ENCODE measurements around the gene TTC14.
"Not testable (repeated sequence)": the region's sequence is repeated elsewhere in the genome, so short reads cannot be mapped to it uniquely, and the experiment has no call there.

TTC14 gene

DNA sequence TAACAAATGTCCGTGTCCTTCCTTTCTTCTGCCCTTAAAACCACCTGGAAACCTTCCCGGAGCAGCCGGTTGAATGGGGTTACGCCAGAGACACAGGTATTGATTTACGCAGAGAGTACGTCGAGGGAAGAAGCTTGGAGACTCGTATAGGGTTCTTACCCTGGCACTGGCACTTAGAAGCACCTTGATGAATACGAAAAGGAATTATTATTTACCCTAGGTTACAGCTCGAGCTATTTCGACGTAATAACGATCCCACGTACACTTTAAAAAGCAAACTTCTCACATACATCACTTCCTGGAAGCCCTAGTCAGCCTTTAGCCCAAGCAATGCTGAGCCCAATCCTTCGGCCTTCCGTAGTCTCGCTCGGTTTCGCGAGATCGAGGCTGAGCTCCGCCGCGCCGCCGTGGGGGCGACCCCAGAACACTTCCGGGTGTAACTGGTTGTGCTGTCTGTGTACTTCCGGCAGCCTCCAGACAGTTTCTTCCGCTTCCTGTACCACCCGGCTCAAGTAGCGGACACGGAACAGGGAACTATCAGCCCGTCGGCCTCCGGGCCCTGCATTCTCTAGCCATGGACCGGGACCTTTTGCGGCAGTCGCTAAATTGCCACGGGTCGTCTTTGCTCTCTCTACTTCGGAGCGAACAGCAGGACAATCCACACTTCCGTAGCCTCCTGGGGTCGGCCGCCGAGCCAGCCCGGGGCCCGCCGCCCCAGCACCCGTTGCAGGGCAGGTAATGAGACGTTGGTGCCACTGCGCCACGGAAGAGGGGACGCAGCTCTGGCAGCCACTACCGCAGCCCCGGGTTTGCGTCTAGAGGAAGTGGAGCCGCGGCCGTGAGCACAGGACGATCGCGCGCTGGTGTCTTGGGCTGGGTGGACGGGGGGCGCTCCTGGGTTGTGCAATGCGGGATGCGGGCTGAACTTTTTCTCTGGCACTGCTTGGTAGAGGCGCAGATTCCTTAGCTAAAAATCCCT, at the start of gene TTC14:
Gene TTC14 (plus strand): TSS at position 476 of the 979 bp plus-strand sequence. CDS start 99 bp downstream, at position 575.
- DNase-seq = peak; percentile 91

- DNase-seq = no peak
These were observed 38.6 kb upstream of the TTC14 start for GRCh38 chr3:180563406-180563805.

GRCh38 chr3:180564676-180565075, 37.3 kb upstream of the TTC14 start:
- no peak for DNase-seq

- no peak for DNase-seq
These were observed 31.7 kb upstream of the TTC14 start for GRCh38 chr3:180570238-180570637.

DNA sequence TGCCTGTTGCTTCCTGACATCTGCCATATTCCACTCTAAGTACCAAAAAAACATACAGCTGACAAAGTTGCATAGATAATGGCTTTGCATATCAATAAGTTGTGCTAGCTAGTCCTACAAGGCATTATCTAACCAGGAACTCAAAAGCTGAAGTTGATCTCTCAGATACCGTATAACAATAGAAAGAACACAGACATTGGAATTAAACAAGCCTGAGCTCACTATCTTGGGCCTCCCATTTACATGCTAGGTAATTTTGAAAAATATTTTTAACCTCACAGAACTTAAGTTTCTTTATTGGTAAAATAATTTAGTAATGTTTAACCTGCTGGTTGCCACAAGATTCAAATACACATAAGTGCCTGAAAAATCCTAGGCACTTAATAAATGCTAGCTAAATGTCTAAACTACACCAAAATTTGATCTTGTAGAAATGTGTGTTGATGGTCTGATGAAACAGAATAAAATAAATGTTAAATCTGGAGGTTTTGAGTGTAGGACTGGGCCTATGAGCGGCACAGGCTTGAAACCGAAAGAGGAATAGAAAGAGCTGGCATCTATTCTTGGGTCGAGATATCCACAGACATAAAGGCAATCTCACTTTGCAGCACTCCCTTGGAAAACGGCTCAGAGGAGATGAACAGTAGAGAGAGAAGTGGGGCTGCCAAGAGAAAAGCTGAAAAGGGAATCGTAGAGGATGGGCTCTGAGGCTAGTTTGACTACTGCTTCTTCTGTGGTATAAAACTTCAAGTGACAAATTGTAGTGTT, 29.9 kb upstream of the TTC14 start:
- DNase-seq = no peak

DNA sequence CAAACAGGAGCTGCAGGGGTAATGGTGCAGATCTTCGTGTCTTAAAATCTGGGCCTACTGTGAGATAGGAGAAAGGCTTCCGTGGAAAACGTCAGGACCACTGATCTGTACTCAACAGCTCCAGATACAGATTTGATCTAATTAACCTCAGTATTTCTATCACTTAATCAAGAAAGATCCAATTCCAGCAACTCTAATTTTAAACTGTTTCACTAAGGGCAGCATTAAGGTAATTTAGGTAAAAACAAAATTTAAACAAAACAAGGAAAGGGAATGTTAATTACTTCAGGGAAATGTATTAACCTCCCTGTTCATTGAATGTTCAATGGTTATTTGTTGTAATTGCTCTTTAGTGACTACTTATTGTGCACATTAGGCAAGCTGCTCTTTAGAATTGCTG, 26.4 kb upstream of the TTC14 start:
- DNase-seq = no peak

GRCh38 chr3:180580934-180581333, 21.0 kb upstream of the TTC14 start:
- no peak for DNase-seq

GRCh38 chr3:180590396-180590795, 11.6 kb upstream of the TTC14 start:
- DNase-seq = no peak

- not testable (repeated sequence) for DNase-seq
These were observed 8.3 kb upstream of the TTC14 start for GRCh38 chr3:180593631-180594030.

DNA sequence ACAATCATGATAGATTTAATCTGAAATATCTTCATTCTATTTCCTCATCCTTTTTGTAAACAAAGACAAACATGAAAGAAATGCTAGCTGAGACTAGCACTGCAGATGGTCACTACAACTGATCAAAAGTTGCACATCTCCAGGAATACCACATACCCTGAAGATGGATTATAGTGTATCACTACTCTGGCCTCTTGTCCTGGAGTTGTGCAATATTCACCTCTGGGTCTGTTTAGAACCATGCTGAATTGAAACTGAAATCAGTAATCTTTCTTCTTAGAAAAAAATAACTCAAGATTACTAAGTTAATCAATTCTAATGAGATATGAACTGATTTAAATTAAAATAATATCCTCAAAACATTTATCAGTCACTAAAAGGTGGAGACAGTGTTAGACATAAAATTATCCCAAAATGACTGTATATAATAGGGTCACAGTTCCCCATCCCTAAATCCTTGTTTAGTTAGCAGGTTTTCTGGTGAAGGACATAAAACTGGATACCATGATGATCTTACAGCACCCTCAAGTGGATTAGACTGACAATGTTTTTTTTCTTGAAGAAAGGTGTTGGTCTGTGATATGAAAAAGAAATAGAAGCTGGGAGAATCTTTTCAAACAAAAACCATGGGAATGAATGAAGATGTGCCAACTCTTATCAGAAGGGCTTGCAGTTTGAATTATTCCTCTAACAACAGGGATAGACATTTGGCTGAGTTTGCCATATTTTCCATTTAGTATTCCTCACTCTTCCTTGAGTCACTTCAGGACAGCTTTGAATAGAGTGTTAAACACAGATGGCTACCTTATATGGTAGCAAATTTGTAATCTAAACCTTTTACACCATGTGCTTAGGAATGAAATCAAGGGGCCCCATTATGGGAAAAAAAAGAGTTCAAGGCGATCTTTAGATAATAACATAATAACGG, 7.1 kb upstream of the TTC14 start:
- DNase-seq = no peak

DNA sequence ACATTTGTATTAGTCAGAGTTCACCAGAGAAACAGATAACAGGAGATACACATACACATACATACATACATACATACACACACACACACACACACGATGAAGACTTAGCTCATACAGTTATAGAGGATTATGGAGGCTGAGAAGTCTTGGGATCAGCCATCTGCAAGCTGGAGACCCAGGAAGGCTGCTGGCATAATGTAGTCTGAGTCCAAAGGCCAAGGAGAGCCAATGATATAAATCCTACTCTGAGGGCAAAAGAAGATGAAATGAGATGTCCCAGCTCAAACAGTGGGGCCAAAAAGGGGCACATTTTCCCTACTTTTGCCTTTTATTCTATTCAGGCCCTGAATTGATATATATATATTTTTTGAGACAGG, 6.4 kb upstream of the TTC14 start:
- DNase-seq = no peak

- DNase-seq = no peak
These were observed 1.5 kb upstream of the TTC14 start for GRCh38 chr3:180600473-180600872.

DNA sequence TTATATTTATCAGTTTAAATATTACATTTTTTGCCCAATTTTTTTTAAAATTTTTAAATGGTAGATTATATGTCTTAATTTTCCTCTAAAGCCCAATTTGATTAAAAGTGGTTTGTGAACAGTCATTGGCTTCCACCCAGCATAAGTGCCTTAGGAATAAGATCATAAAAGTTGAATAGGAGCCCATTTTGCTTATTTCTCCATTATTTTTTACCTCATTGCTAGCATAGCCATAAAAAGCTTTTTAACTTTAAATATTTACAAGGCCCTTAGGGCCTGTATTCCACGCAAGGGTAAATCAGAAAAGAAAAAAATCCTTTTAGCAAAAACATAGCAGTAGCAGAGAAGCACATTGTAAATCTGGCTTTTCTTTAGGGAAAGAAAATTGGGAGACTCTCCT, 9.0 kb downstream of the TTC14 start:
- no peak for DNase-seq

GRCh38 chr3:180612364-180612763, 10.4 kb downstream of the TTC14 start:
- no peak for DNase-seq

- DNase-seq = no peak
These were observed 14.0 kb downstream of the TTC14 start for GRCh38 chr3:180615954-180616353.

- no peak for DNase-seq
These were observed 15.1 kb downstream of the TTC14 start for GRCh38 chr3:180617049-180617448.

- not testable (repeated sequence) for DNase-seq
These were observed 16.6 kb downstream of the TTC14 start for GRCh38 chr3:180618563-180618962.

DNA sequence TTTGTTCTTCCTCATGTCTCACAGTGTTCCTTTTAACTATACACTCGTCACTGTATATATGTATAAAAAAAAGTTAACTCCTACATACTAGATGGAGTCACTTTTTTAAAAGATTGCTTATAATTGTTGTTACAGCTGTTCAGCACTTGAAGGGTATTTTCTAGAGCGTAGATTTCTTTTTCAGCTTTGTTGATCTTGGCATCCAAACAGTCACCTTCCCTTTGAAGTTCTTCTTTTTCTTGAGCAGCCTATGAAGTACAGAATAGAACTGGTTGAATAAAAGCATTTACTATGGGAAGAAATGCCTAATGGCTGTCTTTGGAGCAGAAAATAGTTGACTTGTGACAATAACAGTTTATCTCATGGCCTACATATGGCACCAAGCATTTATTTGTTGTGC, 17.8 kb downstream of the TTC14 start:
- no peak for DNase-seq

DNA sequence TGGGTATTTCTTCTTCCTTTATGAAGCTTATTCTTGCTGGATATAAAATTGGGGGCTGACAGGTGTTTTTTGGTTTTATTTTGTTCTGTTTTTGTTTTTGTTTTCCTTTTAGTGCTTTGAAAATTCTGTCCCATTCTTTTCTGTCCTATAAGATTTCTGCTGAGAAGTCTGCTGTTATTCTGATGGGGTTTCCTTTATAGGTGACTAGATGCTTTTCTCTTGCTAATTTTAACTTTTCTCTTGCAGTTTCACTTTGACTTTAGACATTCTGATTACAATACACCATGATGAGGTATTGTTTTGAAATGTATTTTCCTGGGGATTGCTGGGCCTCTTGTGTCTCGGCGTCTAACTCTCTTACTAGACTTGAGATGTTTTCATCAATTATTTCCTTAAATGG, 22.8 kb downstream of the TTC14 start:
- no peak for DNase-seq

GRCh38 chr3:180626844-180627243, 24.9 kb downstream of the TTC14 start:
- no peak for DNase-seq

GRCh38 chr3:180630371-180630770, 28.4 kb downstream of the TTC14 start:
- no peak for DNase-seq

DNA sequence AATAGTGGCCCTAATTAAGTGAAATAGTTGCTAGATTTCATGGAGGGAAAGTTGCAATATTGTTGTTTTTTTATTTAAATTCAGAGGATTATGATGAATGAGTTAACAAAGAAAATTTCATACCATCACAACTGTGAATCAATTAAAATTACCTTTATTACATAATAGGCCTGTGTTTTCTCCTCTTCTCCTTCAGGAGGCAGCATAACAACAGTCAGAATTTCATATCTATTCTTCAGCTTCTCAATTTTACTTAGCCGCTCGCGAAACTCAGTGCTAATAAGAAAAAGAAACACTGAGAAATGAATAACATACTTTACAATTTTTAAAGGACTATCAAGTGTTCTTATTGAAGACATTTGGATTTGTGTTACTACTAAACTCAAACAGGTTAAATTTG, 29.4 kb downstream of the TTC14 start:
- no peak for DNase-seq

GRCh38 chr3:180633722-180634121, 31.8 kb downstream of the TTC14 start:
- no peak for DNase-seq

Measured in activated CD4-positive, CD25-positive, alpha-beta regulatory T cell treated with anti-CD3 and anti-CD28 coated beads, Interleukin-2, amount 50 U/mL, for 72 hours (primary cell).